ENCODE data around the gene RAMP3. TPM values are rescaled to one million over a fixed set of nuclear protein-coding genes. Genes with fewer than 3 reads are reported as not detected.
"Not testable (repeated sequence)": the region's sequence is repeated elsewhere in the genome, so short reads cannot be mapped to it uniquely, and the experiment has no call there.

RAMP3 gene
- total RNA-seq, 1 donor from 2014 or later = 23.2 TPM

DNA sequence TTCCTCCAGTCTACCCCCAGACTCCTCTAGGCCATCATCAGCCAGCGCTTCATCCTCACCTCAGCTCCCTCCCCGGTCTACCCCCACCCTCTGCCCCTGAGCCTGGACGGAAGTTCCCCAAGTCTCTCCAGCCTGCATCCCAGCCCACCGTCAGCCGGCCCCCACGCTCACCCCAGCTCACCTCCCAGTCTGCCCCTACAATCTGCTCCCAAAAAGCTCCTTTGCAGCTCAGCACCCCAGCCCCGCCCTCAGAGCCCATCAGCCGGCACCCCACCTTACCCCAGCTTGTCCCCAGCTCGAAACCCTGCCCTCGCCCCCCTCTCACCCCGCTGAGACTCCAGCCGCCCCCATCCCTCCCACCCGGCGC lies 322 bp upstream of the RAMP3 start:
- no peak for DNase-seq (ENCODE audit: low spot score)

DNA sequence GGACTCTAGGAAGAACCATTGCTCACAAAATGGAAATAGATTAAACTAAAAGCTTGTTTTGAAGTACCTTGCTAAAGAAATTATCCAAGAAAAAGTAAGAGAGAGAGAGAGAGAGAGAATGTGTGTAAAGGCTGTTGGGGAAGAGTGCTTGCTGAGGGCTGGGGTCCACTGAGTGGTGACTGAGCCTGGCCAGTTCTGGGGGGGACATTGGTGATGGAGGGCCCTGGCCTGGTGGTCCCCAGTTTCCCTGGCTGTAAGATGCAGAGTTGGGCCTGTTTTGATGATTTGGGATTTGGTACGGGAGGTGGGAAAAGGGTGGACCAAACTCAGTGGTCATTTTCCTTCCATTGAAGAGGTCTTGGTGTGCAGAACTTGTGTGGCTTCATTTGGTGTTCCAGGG lies 880 bp downstream of the RAMP3 start:
- no peak for DNase-seq (ENCODE audit: low spot score)

DNA sequence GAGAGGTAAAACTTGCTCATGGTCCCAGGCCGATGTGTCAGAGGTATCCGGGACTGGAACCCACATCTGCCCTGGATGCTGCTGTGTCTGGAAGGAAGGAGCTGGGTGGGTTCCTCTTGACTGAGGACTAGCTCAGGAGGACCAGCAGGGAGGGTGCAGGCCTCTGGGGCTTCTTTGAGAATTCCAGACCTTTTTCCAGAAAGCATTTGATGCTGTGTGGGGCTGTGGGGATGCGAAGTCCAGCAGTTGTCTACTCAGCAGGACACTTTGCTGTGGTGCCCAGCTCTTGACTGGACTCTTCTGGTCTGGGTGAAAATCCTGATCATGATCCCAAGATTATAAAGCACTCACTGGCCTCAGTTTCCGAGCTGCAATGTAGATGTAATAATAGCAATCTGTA lies 1.7 kb downstream of the RAMP3 start:
- DNase-seq (ENCODE audit: low spot score) = no peak

DNA sequence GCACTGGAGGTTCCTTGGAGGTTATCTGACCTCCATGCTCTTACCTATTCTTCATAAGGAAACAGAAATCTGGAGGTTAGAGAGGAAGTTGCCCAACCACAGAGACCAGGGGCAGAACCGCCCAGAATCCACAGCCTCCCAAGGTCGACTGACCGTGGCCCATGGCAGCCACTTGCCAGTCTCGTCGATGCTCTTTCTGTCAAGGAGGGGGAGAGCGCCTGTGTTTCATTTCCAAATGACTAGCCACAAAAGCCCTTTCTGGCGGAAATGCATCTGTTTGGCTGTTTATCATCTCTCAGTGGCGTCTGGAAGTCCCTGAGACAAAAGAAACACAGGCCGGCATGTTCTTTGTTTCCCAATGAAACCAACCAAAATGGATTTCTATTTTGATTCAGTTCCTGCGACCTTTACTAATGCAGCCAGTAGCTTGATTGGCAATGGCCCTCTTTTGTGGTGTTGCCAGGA lies 2.9 kb downstream of the RAMP3 start:
- DNase-seq (ENCODE audit: low spot score) = no peak

DNA sequence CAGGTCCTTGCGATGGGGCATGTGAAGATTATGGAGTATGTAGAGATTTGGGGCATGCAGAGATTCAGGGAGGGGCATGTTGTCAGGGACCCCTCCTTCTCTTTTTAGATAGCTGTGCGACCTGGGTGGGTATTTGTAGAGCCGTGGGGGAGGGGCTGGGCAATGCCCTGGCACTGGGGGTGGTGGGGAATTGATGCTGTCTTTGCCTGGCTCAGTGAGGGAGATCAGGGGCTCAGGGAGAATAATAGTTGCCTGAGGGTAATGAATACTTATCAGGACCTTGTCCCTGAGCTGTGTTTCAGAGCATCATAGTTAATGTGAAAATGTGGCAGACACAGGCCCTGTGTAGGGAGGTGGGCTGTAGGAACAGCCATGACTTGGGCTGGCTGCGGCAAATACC lies 3.5 kb downstream of the RAMP3 start:
- no peak for DNase-seq (ENCODE audit: low spot score)

DNA sequence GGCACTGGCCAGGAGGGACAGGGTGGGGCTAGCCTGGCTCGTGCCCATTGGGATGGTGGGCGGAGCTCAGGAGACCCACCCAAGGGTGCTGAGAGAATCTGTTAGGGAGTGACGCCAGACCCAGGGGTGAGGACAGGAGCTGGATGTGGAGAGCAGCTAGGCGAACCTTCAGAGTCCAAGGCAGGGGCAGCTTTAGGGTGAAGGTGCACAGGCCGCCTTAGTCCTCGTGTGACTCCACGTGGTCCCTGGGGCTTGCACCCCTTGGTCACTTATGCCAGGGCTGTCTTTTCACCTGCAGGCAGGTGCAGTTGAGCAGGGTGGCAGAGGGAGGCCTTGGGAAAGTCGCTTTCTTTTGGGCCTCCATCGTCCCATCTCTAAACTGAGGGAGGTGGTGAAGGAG lies 4.3 kb downstream of the RAMP3 start:
- no peak for DNase-seq (ENCODE audit: low spot score)

DNA sequence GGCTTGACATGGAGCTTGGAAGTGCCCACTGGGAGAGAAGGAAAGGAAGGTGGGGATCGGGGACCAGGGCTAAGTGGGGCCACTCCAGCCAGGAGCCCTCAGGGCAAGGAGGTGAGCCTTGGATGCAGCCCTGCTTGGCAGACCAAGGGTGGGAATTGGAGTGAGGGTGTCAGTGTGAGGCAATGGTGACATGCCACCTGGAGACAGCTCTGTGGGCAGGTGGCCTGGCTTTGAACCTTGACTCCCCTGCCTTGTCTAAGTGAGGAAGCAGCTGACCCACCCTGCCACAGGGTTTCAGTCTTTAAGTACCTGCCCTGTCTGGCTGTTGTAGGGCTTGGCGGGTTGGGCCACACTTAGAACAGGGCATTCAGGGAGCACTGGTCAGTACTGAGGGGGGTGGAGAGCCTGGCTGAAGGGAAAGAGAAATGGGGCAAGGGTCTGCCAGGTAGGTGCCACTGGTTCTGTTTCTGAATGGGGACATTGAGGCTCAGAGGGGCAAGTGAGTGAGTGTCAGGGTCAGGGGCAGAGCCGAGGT lies 4.8 kb downstream of the RAMP3 start:
- DNase-seq (ENCODE audit: low spot score) = no peak

DNA sequence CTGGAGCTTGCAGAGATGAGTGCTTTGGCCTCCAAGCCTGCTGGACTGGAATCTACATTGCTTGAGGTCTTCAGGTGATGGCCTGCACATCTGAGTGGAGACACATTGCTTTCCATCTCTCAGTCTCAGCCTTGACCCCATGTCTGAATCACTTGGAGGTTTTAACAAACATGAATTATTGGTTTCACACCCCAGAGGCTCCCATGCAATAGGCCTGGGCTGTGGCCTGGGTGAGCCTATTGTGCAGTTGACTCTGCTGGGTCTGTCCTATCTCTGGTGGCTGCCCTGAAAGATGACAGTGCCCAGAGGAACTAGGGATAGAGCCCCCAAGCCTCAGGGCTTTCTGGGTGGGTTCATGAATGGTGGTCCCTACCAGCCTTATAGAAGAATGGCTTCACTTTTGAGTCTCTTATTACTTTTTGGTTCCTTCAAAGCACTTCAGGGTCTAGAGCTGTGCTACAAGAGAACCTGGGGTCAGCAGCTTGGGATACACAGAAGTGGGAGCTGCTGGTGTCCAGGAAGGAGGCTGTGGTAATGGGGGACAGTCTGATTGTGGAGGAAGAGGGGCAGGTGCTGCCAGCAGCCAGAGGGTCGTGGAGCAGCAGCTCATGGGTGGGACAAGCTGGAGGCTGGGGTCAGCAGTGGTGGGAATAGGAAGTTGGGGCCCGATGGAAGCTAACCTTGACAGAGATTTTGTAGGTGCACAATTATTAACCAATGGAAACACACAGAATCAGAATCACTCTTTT lies 5.5 kb downstream of the RAMP3 start:
- DNase-seq (ENCODE audit: low spot score) = no peak

DNA sequence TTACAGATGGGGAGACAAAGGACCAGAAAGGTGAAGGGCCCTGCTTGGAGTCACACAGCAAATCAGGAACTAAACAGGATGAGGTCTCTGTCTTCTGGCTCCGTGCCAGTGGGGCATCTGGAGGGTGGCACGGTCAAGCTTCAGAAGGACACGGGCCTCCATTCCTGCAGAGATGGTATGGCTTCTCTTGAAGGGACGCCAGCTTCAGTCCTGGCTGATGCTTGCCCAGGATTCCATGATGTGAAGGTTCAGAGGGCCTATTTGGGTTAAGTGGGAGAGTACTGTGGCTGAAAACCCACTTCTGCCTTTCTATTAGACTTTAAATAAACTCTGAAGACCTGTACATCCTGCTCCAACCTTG lies 6.1 kb downstream of the RAMP3 start:
- no peak for DNase-seq (ENCODE audit: low spot score)

DNA sequence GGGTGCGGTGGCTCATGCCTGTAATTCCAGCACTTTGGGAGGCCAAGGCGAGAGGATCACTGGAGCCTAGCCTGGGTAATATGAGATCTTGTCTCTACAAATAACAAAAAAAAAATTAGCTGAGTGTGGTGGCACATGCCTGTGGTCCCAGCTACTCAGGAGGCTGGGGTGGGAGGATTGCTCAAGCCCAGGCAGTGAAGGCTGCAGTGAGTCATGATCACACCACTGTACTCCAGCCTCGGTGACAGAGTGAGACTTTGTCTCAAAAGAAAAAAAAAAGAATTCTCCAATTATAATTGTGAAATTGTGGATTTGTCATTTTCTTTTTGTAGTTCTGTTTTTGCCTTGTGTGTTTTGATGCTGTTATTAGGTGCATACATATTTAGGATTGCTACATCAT lies 6.7 kb downstream of the RAMP3 start:
- DNase-seq (ENCODE audit: low spot score) = not testable (repeated sequence)

DNA sequence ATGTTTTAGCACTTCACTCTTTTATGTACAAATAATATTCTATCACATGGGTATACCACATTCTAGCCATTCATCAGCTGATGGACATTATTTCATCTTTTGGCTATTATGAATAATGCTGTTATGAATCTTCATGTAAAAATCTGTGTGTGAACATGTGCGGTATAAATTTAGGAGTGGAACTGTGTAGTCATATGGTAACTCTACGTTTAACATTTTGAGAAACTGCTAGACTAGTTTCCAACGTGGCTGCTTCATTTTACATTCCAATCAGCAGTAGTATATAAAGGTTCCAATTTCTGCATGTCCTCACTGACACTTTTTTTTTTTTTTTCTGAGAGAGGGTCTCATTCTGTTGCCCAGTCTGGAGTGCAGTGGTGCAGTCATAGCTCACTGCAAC lies 8.3 kb downstream of the RAMP3 start:
- no peak for DNase-seq (ENCODE audit: low spot score)

DNA sequence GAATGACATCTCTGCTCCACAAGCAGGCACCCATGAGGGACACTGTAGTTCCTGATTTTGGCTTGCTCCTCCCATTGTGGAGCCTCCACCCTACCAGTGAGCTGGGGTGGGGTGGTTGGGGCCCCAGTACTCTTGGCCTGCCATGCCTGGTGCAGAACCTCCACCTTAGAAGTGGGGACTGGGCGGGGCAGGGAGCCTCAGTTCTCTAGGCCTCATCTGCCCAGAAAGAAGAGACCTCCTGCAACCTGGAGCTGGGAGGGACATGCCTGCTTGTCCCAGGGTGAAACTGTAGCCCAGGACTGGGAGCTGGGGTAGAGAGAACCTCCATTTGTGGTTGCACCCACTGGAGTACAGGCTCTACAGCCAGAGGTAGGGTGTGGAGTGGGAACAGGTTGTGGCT lies 14.4 kb downstream of the RAMP3 start:
- no peak for DNase-seq (ENCODE audit: low spot score)

DNA sequence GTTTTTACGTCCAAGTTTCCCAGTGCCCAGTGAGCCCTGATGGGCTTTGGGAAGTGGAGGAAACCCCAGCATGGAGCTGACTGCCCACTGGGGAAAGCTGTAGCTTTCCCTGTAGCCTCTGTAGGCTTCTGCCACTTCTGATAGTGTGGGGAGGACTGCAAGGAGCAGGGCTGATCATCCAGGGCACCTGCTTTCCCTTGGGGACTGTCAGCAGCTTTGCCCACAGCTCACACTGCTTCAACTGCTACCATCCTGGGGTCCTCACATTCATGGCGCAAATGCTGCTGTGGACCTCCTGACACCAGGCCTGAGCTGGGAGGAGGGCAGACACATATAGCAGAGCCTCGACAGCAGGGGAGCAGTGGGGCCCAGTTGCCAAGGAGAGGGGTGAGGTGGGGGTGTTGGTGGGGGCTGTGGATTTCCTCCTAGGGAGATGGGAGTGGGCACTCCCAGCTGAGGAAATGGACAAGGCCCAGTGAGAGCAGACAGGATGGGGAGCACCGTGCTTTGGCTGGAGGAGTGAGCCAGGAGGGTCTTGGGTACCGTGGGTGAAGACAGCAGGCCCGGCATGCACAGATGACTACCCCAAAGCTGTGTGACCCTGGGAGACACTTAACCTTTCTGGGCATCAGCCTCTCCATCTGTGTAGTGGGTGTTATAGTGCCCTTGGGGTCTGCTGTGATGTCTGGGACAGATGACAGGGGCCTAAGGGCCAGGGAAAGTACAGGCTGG lies 16.2 kb downstream of the RAMP3 start:
- DNase-seq (ENCODE audit: low spot score) = no peak

DNA sequence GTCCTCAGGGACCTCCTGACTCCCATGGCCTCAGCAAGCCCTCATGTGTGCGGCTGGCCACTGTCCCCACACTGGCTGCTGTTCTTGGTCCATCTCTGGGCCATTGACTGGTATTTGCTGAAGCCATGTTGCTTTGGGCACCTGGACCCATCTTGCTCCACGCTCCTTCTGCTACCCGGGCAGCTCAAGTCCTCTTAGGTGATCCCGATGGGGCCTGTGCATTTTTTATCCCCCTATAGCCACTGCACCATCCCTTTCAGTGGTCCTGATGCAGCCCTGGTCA lies 16.7 kb downstream of the RAMP3 start:
- no peak for DNase-seq (ENCODE audit: low spot score)

DNA sequence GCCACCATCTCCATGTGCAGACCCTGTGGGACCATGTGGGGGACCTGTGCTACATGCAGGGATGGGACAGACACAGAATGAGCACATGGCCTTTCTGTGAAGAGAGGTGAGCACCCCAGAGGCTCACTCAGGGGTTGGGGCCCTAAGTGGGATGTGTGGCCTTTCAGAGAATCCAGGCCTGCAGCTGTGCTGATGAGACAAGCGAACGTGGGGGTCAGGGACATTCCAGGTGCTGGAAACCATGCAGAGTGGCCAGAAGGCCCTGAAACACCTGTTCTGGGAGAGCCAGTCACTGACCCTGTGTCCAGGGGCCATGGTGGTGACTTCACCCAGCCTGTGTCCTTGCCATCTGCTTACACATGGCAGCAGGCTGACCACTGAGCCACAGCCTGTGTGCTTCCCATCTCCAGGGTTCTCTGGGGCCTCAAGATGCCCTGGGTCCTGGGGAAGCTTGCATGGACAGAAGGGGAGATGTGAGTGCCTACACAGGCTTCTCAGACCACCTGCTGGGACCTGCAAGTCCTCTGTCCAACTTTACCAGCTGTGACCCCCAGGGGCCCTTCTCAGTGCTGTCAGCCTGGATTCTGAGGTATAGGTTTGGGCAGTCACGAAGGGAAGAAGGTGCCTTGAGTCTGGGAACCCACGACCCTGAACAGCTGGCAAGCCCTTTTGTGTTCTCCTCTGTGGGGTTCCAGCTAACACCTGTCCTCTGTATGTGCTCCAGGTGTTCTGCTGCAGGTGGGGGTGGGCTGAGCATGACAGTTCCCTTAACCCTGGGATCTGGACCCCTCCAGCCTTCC lies 17.6 kb downstream of the RAMP3 start:
- DNase-seq (ENCODE audit: low spot score) = no peak

DNA sequence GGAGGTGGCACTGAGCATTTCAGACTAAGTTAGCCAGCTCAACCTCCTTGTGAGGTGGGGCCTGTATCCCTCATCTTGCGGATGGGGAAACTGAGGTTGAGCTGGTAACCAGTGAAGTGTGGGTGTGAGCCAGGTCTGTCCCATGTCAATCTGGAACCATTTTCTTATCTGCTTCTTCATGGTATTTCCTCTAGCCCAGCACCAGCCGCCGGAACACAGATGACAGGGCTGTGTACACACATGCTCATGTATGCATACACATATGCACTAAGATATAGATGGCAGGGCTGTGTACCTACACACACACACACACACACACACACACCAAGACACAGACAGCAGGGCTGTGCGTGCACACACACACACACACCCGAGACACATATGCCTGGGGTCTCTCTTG lies 18.5 kb downstream of the RAMP3 start:
- DNase-seq (ENCODE audit: low spot score) = no peak

DNA sequence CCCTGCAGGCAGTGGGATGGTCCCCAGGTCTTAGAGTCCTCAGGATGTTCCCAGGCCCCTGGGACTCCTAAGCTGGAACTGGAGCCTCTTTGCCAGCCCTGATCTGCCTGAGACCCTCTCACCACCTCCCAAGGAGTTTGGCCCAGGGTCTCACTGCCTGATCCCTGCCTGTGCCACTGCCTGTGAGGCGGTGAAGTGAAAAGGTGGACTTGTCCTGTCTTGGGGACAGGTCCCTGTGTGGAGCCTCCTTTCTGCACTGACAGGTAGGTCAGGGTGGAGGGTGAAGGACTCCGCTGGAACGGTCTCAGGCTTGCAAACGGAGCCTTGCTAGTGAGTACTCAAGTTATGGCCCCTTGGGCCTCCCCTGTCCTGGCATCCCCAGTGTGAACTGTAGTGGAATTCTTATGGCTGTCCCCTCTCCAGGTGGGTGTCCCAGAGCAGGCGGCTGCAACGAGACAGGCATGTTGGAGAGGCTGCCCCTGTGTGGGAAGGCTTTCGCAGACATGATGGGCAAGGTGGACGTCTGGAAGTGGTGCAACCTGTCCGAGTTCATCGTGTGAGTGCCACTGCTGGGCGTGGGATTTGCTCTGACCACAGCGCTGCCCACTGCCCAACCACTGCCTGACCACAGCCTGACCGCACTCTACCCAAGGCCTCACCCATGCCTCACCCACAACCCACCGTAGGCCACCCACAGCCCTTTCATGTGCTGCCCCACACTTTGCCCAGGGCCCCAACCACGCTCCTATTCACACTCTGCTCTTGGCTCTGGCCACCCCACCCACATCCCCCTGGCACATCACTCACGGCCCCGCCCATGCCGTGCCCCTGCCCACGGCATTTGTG lies 19.5 kb downstream of the RAMP3 start:
- no peak for DNase-seq (ENCODE audit: low spot score)

DNA sequence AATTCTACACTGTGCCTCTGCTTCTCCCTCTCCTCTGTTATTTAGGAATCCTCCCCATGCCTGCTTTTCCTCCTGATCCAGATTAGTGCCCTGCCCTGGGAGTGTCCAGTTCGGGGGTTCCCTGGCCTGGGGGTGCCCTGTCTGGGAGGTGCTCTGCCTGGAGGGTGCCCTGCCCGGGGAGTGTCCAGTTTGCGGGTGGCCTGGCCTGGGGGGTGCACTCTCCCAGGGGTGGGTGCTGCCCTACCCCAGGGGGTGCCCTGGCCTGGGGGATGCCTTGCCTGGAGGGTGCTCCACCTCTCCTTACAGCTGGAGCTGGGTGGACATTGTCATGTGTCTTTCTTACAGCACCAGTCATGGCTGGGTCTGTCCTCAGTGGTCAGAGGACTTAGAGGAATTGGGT lies 20.2 kb downstream of the RAMP3 start:
- no peak for DNase-seq (ENCODE audit: low spot score)

DNA sequence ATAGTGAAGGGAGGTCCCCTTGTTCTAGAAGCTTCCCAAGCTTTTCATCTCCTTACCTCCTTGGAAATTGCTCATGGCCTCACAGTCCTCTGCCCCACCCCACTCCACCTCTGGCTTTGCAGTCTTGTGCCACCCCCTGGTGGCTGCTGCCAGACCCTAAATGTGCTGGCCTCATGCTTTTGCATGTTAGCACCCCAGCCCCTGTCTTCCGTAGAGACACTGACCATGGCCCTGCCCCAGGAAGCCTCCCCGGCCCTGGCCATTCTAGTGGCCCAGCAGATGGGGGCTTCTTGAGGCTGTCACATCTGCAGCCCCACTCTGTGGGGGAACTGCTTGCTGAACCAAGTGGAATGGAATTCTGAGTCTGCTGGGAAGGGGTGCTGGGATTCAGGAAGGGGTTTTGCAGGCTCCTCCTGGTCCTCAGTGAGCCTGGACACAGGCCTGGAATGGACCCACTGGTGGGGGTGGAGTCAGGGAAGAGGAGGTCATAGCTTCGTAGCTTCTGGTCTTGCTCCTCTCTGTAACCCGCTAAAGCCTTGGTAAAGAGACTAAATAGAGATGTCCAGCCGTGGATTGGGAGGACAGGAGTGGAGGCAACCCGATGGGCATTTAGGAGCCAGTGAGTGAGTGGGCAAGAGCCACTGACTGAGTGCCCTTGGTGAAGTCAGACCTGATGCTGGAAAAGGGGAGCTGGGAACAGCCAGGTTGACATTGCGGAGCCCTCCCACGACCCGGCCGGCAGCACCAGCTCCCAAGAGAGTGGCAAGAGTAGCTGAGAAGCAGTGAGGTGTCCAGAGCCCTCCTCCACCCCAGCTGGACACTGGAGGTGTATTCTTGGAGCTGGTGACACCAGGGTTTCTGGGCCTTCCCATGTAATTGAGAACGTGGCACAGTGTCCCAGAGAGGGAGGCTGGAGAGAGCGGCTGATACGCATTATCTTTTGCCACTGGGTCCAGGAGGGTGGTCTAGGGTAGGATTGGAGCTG lies 20.9 kb downstream of the RAMP3 start:
- DNase-seq (ENCODE audit: low spot score) = no peak

DNA sequence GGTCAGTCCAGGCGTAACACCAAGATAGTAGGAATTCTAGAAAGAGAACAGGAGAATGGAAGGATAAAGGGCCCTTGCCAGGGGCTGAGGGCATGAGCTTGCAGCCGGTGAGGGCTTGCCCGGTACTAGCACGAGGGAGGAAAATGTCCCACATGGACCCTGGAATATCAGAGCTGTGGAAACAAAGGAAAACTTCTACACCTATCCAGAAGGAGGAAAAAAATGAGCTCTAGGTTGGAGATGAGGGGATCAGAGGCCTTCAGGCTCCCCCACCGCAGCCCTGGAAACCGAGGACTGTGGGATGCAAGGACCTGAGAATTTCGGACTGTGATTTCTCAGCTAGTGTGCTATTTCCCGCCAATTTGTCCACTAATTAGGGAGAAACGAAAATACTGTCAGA lies 22.1 kb downstream of the RAMP3 start:
- no peak for DNase-seq (ENCODE audit: low spot score)

All from mucosa of gallbladder (tissue), 1 donor.